PFSK-1 (cell line): ENCODE data around the gene GRXCR2.

Source experiments
- REST ChIP-seq, 2 experiments: IDR thresholded peaks; 2 replicates each; pipeline versions ENCODE4 v1.6.1 to v1.8.0; 2011 to 2012; ENCODE audit warnings: low read depth in 2 of 2, low read length in 2 of 2, control low read depth in 1 of 2, inconsistent platforms in 1 of 2, mild to moderate bottlenecking in 1 of 2, moderate library complexity in 1 of 2; ENCODE audit not compliant: insufficient read depth in 1 of 2
- SIN3A ChIP-seq: IDR thresholded peaks from 2 replicates; pipeline ENCODE4 v1.6.1; 2012; ENCODE audit warnings: mild to moderate bottlenecking, low read length, moderate library complexity, borderline replicate concordance; ENCODE audit not compliant: insufficient read depth
- TAF1 ChIP-seq: IDR thresholded peaks from 2 replicates; pipeline ENCODE4 v1.6.1; 2012; ENCODE audit warnings: low read length, control low read depth, borderline replicate concordance; ENCODE audit not compliant: insufficient read depth

GRCh38 chr5:145872486-145872885, 328 bp downstream of the GRXCR2 start:
- no peak for TF ChIP-seq REST (IDR thresholded peaks at IDR 0.05; ENCODE audit: insufficient read depth in 1 of 2, low read depth in 2 of 2, low read length in 2 of 2)
- TF ChIP-seq SIN3A: no peak
- no peak for TF ChIP-seq TAF1
